ENCODE data around the gene NUDT1. TPM values are rescaled to one million over a fixed set of nuclear protein-coding genes. Genes with fewer than 3 reads are reported as not detected.

Gene NUDT1
- total RNA-seq, 1 experiment from 2014 or later = 27.2 TPM

GRCh38 chr7:2202901-2203765 lies 38.9 kb upstream of the NUDT1 start:
- CTCF ChIA-PET = interaction anchor here (0.8 kb wide), 1 partner anchor 145 kb away, joined by 3 read pairs; no protein-coding TSS in a partner anchor
- no peak for TF ChIP-seq CTCF (IDR thresholded peaks at IDR 0.05; ENCODE audit: unreplicated experiment)
- no peak for DNase-seq (ENCODE audit: unreplicated experiment)
- peaks cover 15% of the 10 kb centered on the region for H3K36me3 Mint-ChIP-seq (ENCODE audit: insufficient read depth, unreplicated experiment)
- H3K27me3 Mint-ChIP-seq (ENCODE audit: insufficient read depth, unreplicated experiment) = no peaks in the 10 kb centered on the region
- no TSS peak for BruUV-seq (replicated peaks)
- H3K4me3 Mint-ChIP-seq (ENCODE audit: unreplicated experiment) = no peak overlapping the region
- H3K4me1 Mint-ChIP-seq (ENCODE audit: insufficient read depth, unreplicated experiment) = no peaks in the 10 kb centered on the region
- H3K27ac Mint-ChIP-seq (ENCODE audit: low read depth, unreplicated experiment) = no peak overlapping the region
- H3K9me3 Mint-ChIP-seq (ENCODE audit: unreplicated experiment) = no peaks in the 10 kb centered on the region
- intact Hi-C loops (cut with micrococcal nuclease) = loop anchor here (10.0 kb wide), 1 partner anchor 538 kb away; no protein-coding TSS in a partner anchor
- POLR2A ChIA-PET = interaction anchor here (0.7 kb wide), 1 partner anchor 12 kb away, joined by 3 read pairs; no protein-coding TSS in a partner anchor

- no peaks in the 10 kb centered on the region for H3K9me3 Mint-ChIP-seq (ENCODE audit: unreplicated experiment)
Observed at GRCh38 chr7:2203766-2204300, 38.2 kb upstream of the NUDT1 start.

GRCh38 chr7:2204446-2204845 lies 37.6 kb upstream of the NUDT1 start:
- TF ChIP-seq CTCF (IDR thresholded peaks at IDR 0.05; ENCODE audit: unreplicated experiment) = no peak
- ChIA-PET POLR2A (interaction anchor here (0.6 kb wide), 1 partner anchor 22 kb away, joined by 3 read pairs; no protein-coding TSS in a partner anchor), CTCF (no interaction called here)
- H3K4me3 Mint-ChIP-seq (ENCODE audit: unreplicated experiment) = no peak overlapping the region
- H3K27ac Mint-ChIP-seq (ENCODE audit: low read depth, unreplicated experiment) = no peak overlapping the region
- intact Hi-C loops (cut with micrococcal nuclease) = loop anchor here (10.0 kb wide), 1 partner anchor 540 kb away; no protein-coding TSS in a partner anchor
- no peaks in the 10 kb centered on the region for H3K9me3 Mint-ChIP-seq (ENCODE audit: unreplicated experiment)
- no peaks in the 10 kb centered on the region for H3K4me1 Mint-ChIP-seq (ENCODE audit: insufficient read depth, unreplicated experiment)
- no TSS peak for BruUV-seq (replicated peaks)
- H3K36me3 Mint-ChIP-seq (ENCODE audit: insufficient read depth, unreplicated experiment) = peaks cover 12% of the 10 kb centered on the region
- H3K27me3 Mint-ChIP-seq (ENCODE audit: insufficient read depth, unreplicated experiment) = no peaks in the 10 kb centered on the region
- no peak for DNase-seq (ENCODE audit: unreplicated experiment)

More at GRCh38 chr7:2203766-2204300, 38.2 kb upstream of the NUDT1 start:
- H3K4me1 Mint-ChIP-seq (ENCODE audit: insufficient read depth, unreplicated experiment) = no peaks in the 10 kb centered on the region
- no peak overlapping the region for H3K27ac Mint-ChIP-seq (ENCODE audit: low read depth, unreplicated experiment)
- H3K27me3 Mint-ChIP-seq (ENCODE audit: insufficient read depth, unreplicated experiment) = no peaks in the 10 kb centered on the region
- intact Hi-C loops (cut with micrococcal nuclease) = loop anchor here (10.0 kb wide), 1 partner anchor 539 kb away; no protein-coding TSS in a partner anchor
- H3K4me3 Mint-ChIP-seq (ENCODE audit: unreplicated experiment) = no peak overlapping the region
- no peak for DNase-seq (ENCODE audit: unreplicated experiment)
- ChIA-PET POLR2A (interaction anchor here (0.7 kb wide), 1 partner anchor 11 kb away, joined by 3 read pairs; no protein-coding TSS in a partner anchor), CTCF (interaction anchor here (0.8 kb wide), 1 partner anchor 144 kb away, joined by 3 read pairs; no protein-coding TSS in a partner anchor)
- BruUV-seq (replicated peaks) = no TSS peak
- H3K36me3 Mint-ChIP-seq (ENCODE audit: insufficient read depth, unreplicated experiment) = peaks cover 15% of the 10 kb centered on the region
- no peak for TF ChIP-seq CTCF (IDR thresholded peaks at IDR 0.05; ENCODE audit: unreplicated experiment)

Measured in MCF 10A (cell line).